Measurements from ENCODE around the gene RNU6-9.

GRCh38 chr19:883661-884211, 9.5 kb upstream of the RNU6-9 start:
- TF ChIP-seq CTCF (IDR thresholded peaks at IDR 0.05): no peak
- TF ChIP-seq EZH2 (IDR thresholded peaks at IDR 0.05; ENCODE audit: borderline replicate concordance, insufficient read depth, low read depth, low read length, poor library complexity, severe bottlenecking): no peak

Data from B cell (primary cell).